ENCODE results near the gene ADAMTS14.

GRCh38 chr10:70761727-70762350, 89.5 kb downstream of the ADAMTS14 start:
- no peak for TF ChIP-seq CTCF (conservative IDR thresholded peaks at IDR 0.05 in 1 of 2, IDR thresholded peaks at IDR 0.05 in 1 of 2; ENCODE audit: extremely low read depth in 1 of 2, insufficient read depth in 1 of 2, low read depth in 1 of 2, low read length in 2 of 2)
- no peak for TF ChIP-seq EZH2 (IDR thresholded peaks at IDR 0.05; ENCODE audit: borderline replicate concordance, low read length)

Measured in mammary epithelial cell (primary cell).